A549 (cell line): Measurements from ENCODE around the gene SUMO3.

Source experiments
- MAZ ChIP-seq: fragments of 150-350 bp; IDR thresholded peaks from 2 replicates; pipeline ENCODE4 v1.6.1; 2014; ENCODE audit warnings: antibody characterized with exemption, low read depth, low read length, borderline replicate concordance
- NR3C1 ChIP-seq: fragments of >200 bp; sonication (Bioruptor Twin); formaldehyde crosslinking; IDR thresholded peaks from 3 replicates; pipeline ENCODE4 v1.6.1; 2017
- POLR2A ChIP-seq: IDR thresholded peaks from 2 replicates; pipeline ENCODE4 v1.6.1; 2012; ENCODE audit warnings: mild to moderate bottlenecking, low read length
- RFX5 ChIP-seq: fragments of 450-650 bp; IDR thresholded peaks from 2 replicates; pipeline ENCODE4 v1.7.1; 2014; ENCODE audit warnings: antibody characterized with exemption, mild to moderate bottlenecking, moderate library complexity
- SMC3 ChIP-seq: fragments of >200 bp; sonication (Bioruptor Twin); formaldehyde crosslinking; IDR thresholded peaks from 3 replicates; pipeline ENCODE4 v1.6.1; 2018; ENCODE audit warnings: inconsistent platforms
- TF ChIP-seq, protein P1 (sequence below): fragments of >200 bp; sonication (Bioruptor Twin); formaldehyde crosslinking; IDR thresholded peaks from 3 replicates; pipeline ENCODE4 v1.5.1; 2016

DNA sequence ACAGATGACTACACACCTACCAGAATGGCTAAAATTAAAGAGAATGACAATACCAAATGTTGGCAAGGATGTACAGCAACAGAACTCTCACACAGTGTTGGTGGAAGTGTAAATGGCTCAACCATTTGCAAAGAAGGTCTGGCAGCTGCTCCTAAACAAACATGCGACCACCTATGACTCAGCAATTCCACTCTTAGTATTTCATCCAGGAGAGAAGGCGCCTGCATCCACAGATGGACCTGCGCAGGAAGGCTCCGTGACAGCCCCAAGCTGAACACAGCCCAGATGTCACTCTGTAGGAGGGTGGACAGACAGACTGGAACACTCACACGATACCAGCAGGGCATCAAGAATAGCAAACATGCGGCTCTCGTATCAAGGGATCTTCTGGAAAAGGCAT lies 48.9 kb upstream of the SUMO3 start:
- TF ChIP-seq, protein P1, sequence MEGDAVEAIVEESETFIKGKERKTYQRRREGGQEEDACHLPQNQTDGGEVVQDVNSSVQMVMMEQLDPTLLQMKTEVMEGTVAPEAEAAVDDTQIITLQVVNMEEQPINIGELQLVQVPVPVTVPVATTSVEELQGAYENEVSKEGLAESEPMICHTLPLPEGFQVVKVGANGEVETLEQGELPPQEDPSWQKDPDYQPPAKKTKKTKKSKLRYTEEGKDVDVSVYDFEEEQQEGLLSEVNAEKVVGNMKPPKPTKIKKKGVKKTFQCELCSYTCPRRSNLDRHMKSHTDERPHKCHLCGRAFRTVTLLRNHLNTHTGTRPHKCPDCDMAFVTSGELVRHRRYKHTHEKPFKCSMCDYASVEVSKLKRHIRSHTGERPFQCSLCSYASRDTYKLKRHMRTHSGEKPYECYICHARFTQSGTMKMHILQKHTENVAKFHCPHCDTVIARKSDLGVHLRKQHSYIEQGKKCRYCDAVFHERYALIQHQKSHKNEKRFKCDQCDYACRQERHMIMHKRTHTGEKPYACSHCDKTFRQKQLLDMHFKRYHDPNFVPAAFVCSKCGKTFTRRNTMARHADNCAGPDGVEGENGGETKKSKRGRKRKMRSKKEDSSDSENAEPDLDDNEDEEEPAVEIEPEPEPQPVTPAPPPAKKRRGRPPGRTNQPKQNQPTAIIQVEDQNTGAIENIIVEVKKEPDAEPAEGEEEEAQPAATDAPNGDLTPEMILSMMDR: no peak
- TF ChIP-seq MAZ (no peak), SMC3 (no peak), POLR2A (no peak), NR3C1 (no peak), RFX5 (no peak)
